SK-N-SH (cell line): ENCODE results near the gene PARN. TPM values are rescaled to one million over a fixed set of nuclear protein-coding genes. Genes with fewer than 3 reads are reported as not detected.
"Not testable (repeated sequence)": the region's sequence is repeated elsewhere in the genome, so short reads cannot be mapped to it uniquely, and the experiment has no call there.

ENCODE experiments used
- CTCF ChIA-PET: fragments of 300-600, 350-600 bp; formaldehyde crosslinking; extraction: SDS; loops from one replicate; lab custom pipeline; 2021; lab: Yijun Ruan, JAX
- POLR2A ChIA-PET: fragments of 350-600 bp; sonication (Branson Sonifier 250); formaldehyde crosslinking; extraction: SDS; loops from one replicate; lab custom pipeline; 2020; ENCODE audit warnings: antibody characterized with exemption, inconsistent platforms; lab: Yijun Ruan, JAX
- DNase-seq: peaks from one replicate; pipeline ENCODE4 v3.0.0; 2012
- H2AFZ ChIP-seq: fragments of 200-600 bp; sonication (generic); 2 replicates; pipeline ENCODE4 v1.8.1; 2016; ENCODE audit warnings: antibody characterized with exemption, mild to moderate bottlenecking, low read depth
- H3F3A ChIP-seq: fragments of 200-600 bp; sonication (generic); replicated peaks from 2 replicates; pipeline ENCODE3; 2016; ENCODE audit warnings: antibody characterized with exemption, mild to moderate bottlenecking; ENCODE audit not compliant: insufficient read depth
- H3K27ac ChIP-seq, 2 experiments: fragments of 200-500 bp in 1 of 2; fragments of 200-600 bp in 1 of 2; sonication (Bioruptor generic) in 1 of 2; sonication (generic), shearing (Covaris generic) in 1 of 2; 2 replicates each; pipeline versions ENCODE4 v1.5.1 to v1.6.1; 2014 to 2016; ENCODE audit warnings: low read depth in 2 of 2, inconsistent platforms in 1 of 2, low read length in 1 of 2, mild to moderate bottlenecking in 1 of 2, mixed read lengths in 1 of 2
- H3K27me3 ChIP-seq: fragments of 200-600 bp; sonication (generic), shearing (Covaris generic); 2 replicates; pipeline ENCODE4 v1.6.1; 2016; ENCODE audit warnings: mixed run types; ENCODE audit not compliant: insufficient read depth
- H3K36me3 ChIP-seq, 2 experiments: fragments of 200-500 bp in 1 of 2; fragments of 200-600 bp in 1 of 2; sonication (Bioruptor generic) in 1 of 2; sonication (generic) in 1 of 2; replicated peaks in 1 of 2; 2 replicates each; pipeline versions ENCODE3 to v1.5.1; 2014 to 2016; ENCODE audit warnings: low read length in 1 of 2, mild to moderate bottlenecking in 1 of 2; ENCODE audit not compliant: insufficient read depth in 2 of 2, control insufficient read depth in 1 of 2
- H3K4me1 ChIP-seq, 2 experiments: fragments of 200-500 bp in 1 of 2; fragments of 200-600 bp in 1 of 2; sonication (Bioruptor generic) in 1 of 2; sonication (generic), shearing (Covaris generic) in 1 of 2; 2 replicates each; pipeline versions ENCODE4 v1.5.1 to v1.6.1; 2014 to 2016; ENCODE audit warnings: low read depth in 1 of 2, low read length in 1 of 2, mixed run types in 1 of 2; ENCODE audit not compliant: insufficient read depth in 2 of 2, control insufficient read depth in 1 of 2
- H3K4me2 ChIP-seq: fragments of 200-600 bp; sonication (generic), shearing (Covaris generic); 2 replicates; pipeline ENCODE4 v1.6.1; 2017; ENCODE audit warnings: mixed run types
- H3K4me3 ChIP-seq, 2 experiments: fragments of 200-500 bp in 1 of 2; fragments of 200-600 bp in 1 of 2; sonication (Bioruptor generic) in 1 of 2; sonication (generic), shearing (Covaris generic) in 1 of 2; 2 replicates each; pipeline versions ENCODE4 v1.5.1 to v1.8.1; 2014 to 2016; ENCODE audit warnings: low read depth in 2 of 2, inconsistent platforms in 1 of 2, low read length in 1 of 2, mild to moderate bottlenecking in 1 of 2, mixed read lengths in 1 of 2, moderate library complexity in 1 of 2
- H3K79me2 ChIP-seq: fragments of 200-600 bp; sonication (generic); 2 replicates; pipeline ENCODE4 v1.8.1; 2017; ENCODE audit warnings: mild to moderate bottlenecking; ENCODE audit not compliant: insufficient read depth
- H3K9ac ChIP-seq: fragments of 200-600 bp; sonication (generic); 2 replicates; pipeline ENCODE4 v1.6.1; 2017; ENCODE audit warnings: mixed run types
- H3K9me2 ChIP-seq: fragments of 200-600 bp; sonication (generic); 2 replicates; pipeline ENCODE4 v1.6.1; 2017; ENCODE audit warnings: mixed run types
- H3K9me3 ChIP-seq: fragments of 200-600 bp; sonication (generic); 2 replicates; pipeline ENCODE4 v1.6.1; 2017; ENCODE audit warnings: mixed run types, mild to moderate bottlenecking, moderate library complexity
- H4K20me1 ChIP-seq: fragments of 200-600 bp; sonication (generic); 2 replicates; pipeline ENCODE4 v1.6.1; 2017; ENCODE audit warnings: mild to moderate bottlenecking, mixed run types; ENCODE audit not compliant: insufficient read depth
- FOSL2 ChIP-seq: IDR thresholded peaks from 2 replicates; pipeline ENCODE4 v1.4.0; 2012; ENCODE audit warnings: low read depth, mild to moderate bottlenecking, moderate library complexity, borderline replicate concordance
- FOXM1 ChIP-seq: IDR thresholded peaks from 2 replicates; pipeline ENCODE4 v1.4.0; 2012; ENCODE audit warnings: low read depth, mild to moderate bottlenecking
- GATA2 ChIP-seq: sonication (generic); formaldehyde crosslinking; IDR thresholded peaks from 2 replicates; pipeline ENCODE4 v1.5.0; 2020; ENCODE audit warnings: mild to moderate bottlenecking, missing genetic modification reagents
- IRF3 ChIP-seq: fragments of 150-350 bp; IDR thresholded peaks from 2 replicates; pipeline ENCODE4 v1.6.1; 2016; ENCODE audit warnings: mild to moderate bottlenecking, low read depth, low read length
- MAX ChIP-seq: IDR thresholded peaks from 2 replicates; pipeline ENCODE4 v1.4.0; 2012; ENCODE audit warnings: low read depth
- MEF2A ChIP-seq: IDR thresholded peaks from 2 replicates; pipeline ENCODE4 v1.4.0; 2012; ENCODE audit warnings: low read depth, borderline replicate concordance
- NRF1 ChIP-seq: IDR thresholded peaks from 2 replicates; pipeline ENCODE4 v1.6.1; 2012; ENCODE audit warnings: low read depth, mild to moderate bottlenecking, low read length
- PBX3 ChIP-seq: IDR thresholded peaks from 2 replicates; pipeline ENCODE4; 2012
- POLR2AphosphoS5 ChIP-seq: IDR thresholded peaks from 2 replicates; pipeline ENCODE4 v1.6.1; 2012; ENCODE audit warnings: low read depth, low read length
- RAD21 ChIP-seq: IDR thresholded peaks from 2 replicates; pipeline ENCODE4 v1.6.1; 2012; ENCODE audit warnings: mild to moderate bottlenecking, low read length
- RFX5 ChIP-seq: IDR thresholded peaks from 2 replicates; pipeline ENCODE4 v1.6.1; 2012; ENCODE audit warnings: mild to moderate bottlenecking, improper control_type of control experiment, low read length
- USF2 ChIP-seq: fragments of 150-350 bp; IDR thresholded peaks from 2 replicates; pipeline ENCODE4 v1.6.1; 2017; ENCODE audit warnings: antibody characterized with exemption, low read length, low read depth, borderline replicate concordance
- WGBS: methylation state at CpG from one replicate; pipeline ENCODE4 v1.1.6; 2017; ENCODE audit warnings: low lambda C conversion rate; 5-methylcytosine and 5-hydroxymethylcytosine counted together
- polyA plus RNA-seq, 3 experiments: library from polyadenylated mRNA; depleted of rRNA; stranded (reverse); fragments of >200 nt; gene quantifications; 2 replicates each; pipeline ENCODE4 v1.2.3, GENCODE V29; 2012

PARN gene
- polyA plus RNA-seq, 1 of the 3 experiments (the other 2 are of a cell fraction): 20.5 TPM

GRCh38 chr16:14424595-14424994 lies 205.5 kb downstream of the PARN start:
- POLR2A ChIA-PET: no interaction called here
- no peak overlapping the region for H3K4me3 ChIP-seq
- no peaks in the 10 kb centered on the region for H3K79me2 ChIP-seq
- H3K27me3 ChIP-seq: no peaks in the 10 kb centered on the region
- H3K4me1 ChIP-seq: no peaks in the 10 kb centered on the region
- H3K27ac ChIP-seq: no peak overlapping the region
- H3K9me2 ChIP-seq: no peaks in the 10 kb centered on the region
- no peaks in the 10 kb centered on the region for H3K9me3 ChIP-seq
- H3K36me3 ChIP-seq: peaks cover 0 to 2% of the 10 kb centered on the region in 2 experiments
- CTCF ChIA-PET: interaction anchor here (1.2 kb wide), 1 partner anchor 22 kb away, joined by 3 read pairs; no protein-coding TSS in a partner anchor
- H4K20me1 ChIP-seq: no peaks in the 10 kb centered on the region
- no peak overlapping the region for H3K4me2 ChIP-seq
- DNase-seq: no peak
- 83% methylated on average over 3 of the region's 4 CpGs for WGBS
- H3K9ac ChIP-seq: no peak overlapping the region
- no peak overlapping the region for H2AFZ ChIP-seq
- no peak for TF ChIP-seq NRF1
- TF ChIP-seq FOXM1: no peak
- TF ChIP-seq POLR2AphosphoS5: no peak
- TF ChIP-seq PBX3: no peak
- no peaks in the 10 kb centered on the region for H3F3A ChIP-seq

- H3K9me2 ChIP-seq: no peaks in the 10 kb centered on the region
- no peak overlapping the region for H3K4me2 ChIP-seq
- POLR2A ChIA-PET: no interaction called here
- H3K4me1 ChIP-seq: no peaks in the 10 kb centered on the region
- no peaks in the 10 kb centered on the region for H4K20me1 ChIP-seq
- no peak overlapping the region for H3K9ac ChIP-seq
- no peaks in the 10 kb centered on the region for H3F3A ChIP-seq
- no peaks in the 10 kb centered on the region for H3K79me2 ChIP-seq
- no peak overlapping the region for H3K4me3 ChIP-seq
- CTCF ChIA-PET: no interaction called here
- peaks cover 0 to 2% of the 10 kb centered on the region in 2 experiments for H3K36me3 ChIP-seq
- H3K27me3 ChIP-seq: no peaks in the 10 kb centered on the region
- no peak overlapping the region for H2AFZ ChIP-seq
- no peaks in the 10 kb centered on the region for H3K9me3 ChIP-seq
- 91% methylated on average over 4 of the region's 4 CpGs for WGBS
- DNase-seq: no peak
- H3K27ac ChIP-seq: no peak overlapping the region
- no peak for TF ChIP-seq RAD21
These were observed 206.7 kb downstream of the PARN start for GRCh38 chr16:14423344-14423743.

GRCh38 chr16:14420721-14421488 lies 209.2 kb downstream of the PARN start:
- TF ChIP-seq IRF3 (no peak), RFX5 (no peak), USF2 (no peak), MAX (no peak), MEF2A (no peak), FOSL2 (no peak), GATA2 (no peak)
- Histone ChIP-seq H2AFZ (no peak overlapping the region), H3K36me3 (peaks cover 0 to 2% of the 10 kb centered on the region in 2 experiments), H4K20me1 (no peaks in the 10 kb centered on the region), H3K4me3 (no peak overlapping the region), H3K79me2 (no peaks in the 10 kb centered on the region), H3K4me2 (no peak overlapping the region), H3K9me3 (no peaks in the 10 kb centered on the region), H3F3A (no peaks in the 10 kb centered on the region), H3K4me1 (no peaks in the 10 kb centered on the region), H3K27me3 (no peaks in the 10 kb centered on the region), H3K9ac (no peak overlapping the region), H3K27ac (no peak overlapping the region), H3K9me2 (no peaks in the 10 kb centered on the region)
- no peak for DNase-seq
- POLR2A ChIA-PET: no interaction called here
- WGBS: 96% methylated on average over 17 of the region's 18 CpGs
- CTCF ChIA-PET: no interaction called here

- WGBS: 87% methylated on average over 4 of the region's 4 CpGs
These were observed 209.8 kb downstream of the PARN start for GRCh38 chr16:14420243-14420642.

More at GRCh38 chr16:14420243-14420642, 209.8 kb downstream of the PARN start:
- H3K4me3 ChIP-seq, H3K27me3 ChIP-seq, H3K4me2 ChIP-seq, H3F3A ChIP-seq, DNase-seq, H3K27ac ChIP-seq, H4K20me1 ChIP-seq, H3K36me3 ChIP-seq, POLR2A ChIA-PET, H3K9me2 ChIP-seq, CTCF ChIA-PET, H3K9me3 ChIP-seq, H3K4me1 ChIP-seq, H3K79me2 ChIP-seq, H3K9ac ChIP-seq, H2AFZ ChIP-seq: not testable (repeated sequence)
